Motor neuron (in vitro differentiated cells): ENCODE measurements around the gene STOX2. TPM values are rescaled to one million over a fixed set of nuclear protein-coding genes. Genes with fewer than 3 reads are reported as not detected.

ENCODE experiments used
- ATAC-seq, 8 experiments: fragments of 200-7000 bp; cut with Tn5 transposase; replicated peaks in 6 of 8; 2 replicates each; pipeline ENCODE4 v1.8.0; 2021; ENCODE audit warnings: mild to moderate bottlenecking in 8 of 8, moderate library complexity in 8 of 8
- H3K27ac ChIP-seq, 2 donors: fragments of 250-450 bp; sonication (Bioruptor Pico); 2 replicates each; pipeline ENCODE4 v1.9.0; 2021; ENCODE audit warnings: antibody characterized with exemption in 2 of 2, mild to moderate bottlenecking in 2 of 2, moderate library complexity in 1 of 2
- H3K4me1 ChIP-seq, 2 donors: fragments of 250-450 bp; sonication (Bioruptor Pico); replicated peaks in 1 of 2; 2 replicates each; pipeline ENCODE4 v1.6.1; 2021; ENCODE audit warnings: antibody characterized with exemption in 2 of 2, mild to moderate bottlenecking in 2 of 2, moderate library complexity in 1 of 2
- H3K4me3 ChIP-seq, 5 donors: fragments of 250-450 bp; sonication (Bioruptor Pico); 2 replicates each; pipeline ENCODE4 v1.9.0; 2021; ENCODE audit warnings: antibody characterized with exemption in 5 of 5, mild to moderate bottlenecking in 5 of 5, moderate library complexity in 4 of 5
- WGBS, 10 experiments: fragments of 450-650 bp; shearing (Covaris generic); methylation state at CpG; one replicate each; pipeline ENCODE4 v1.0.0; 2022; 5-methylcytosine and 5-hydroxymethylcytosine counted together
- in situ Hi-C, 9 experiments: fragments of 400-800 bp; cut with MboI; loops; one replicate each; pipeline ENCODE4 v1.15.0; 2021; ENCODE audit warnings: low sequenced_read_pairs in 9 of 9, low pct_unique_long_range_greater_than_20kb in 2 of 9; ENCODE audit not compliant: unreplicated experiment in 9 of 9
- total RNA-seq, 8 experiments: library from RNA; unstranded; fragments of 300-600 nt; gene quantifications; 2 replicates each; pipeline versions ENCODE4 v1.2.3 to v1.2.4, GENCODE V29; 2022

STOX2 gene
- total RNA-seq, 8 experiments from 2014 or later = 0.09 to 31.4 (median 23.7) TPM

- H3K4me3 ChIP-seq = no peak overlapping the region
- in situ Hi-C loops = no loop called here
- no peak for ATAC-seq
These were observed 98.3 kb downstream of the STOX2 start for GRCh38 chr4:184003433-184003832.

DNA sequence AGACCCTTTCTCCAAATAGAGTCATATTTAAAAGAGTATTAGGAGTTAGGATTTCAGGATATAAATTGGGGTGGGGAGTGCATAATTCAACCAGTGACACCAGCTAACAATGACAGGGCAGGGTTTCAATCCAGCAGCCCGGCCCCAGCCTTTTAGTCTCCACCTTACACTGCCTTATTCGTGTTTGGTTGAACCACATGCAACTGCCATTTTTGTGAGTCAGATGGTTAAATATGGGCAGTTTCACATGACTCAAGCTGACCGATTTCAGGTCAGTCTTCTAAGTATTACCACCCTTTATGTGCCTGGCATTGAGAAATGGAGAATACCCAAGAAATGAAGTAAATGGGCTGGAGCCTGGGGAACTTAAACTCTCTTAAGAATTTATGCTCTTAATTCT lies 102.8 kb downstream of the STOX2 start:
- in situ Hi-C loops = no loop called here
- 0 to 89% (median 80%) methylated on average over 1 to 3 of the region's 3 CpGs; no CpG with 5 or more reads in 2 of the 10 experiments for WGBS, 10 experiments
- H3K4me3 ChIP-seq = no peak overlapping the region
- peak in 1 of 8 experiments; percentile 34 for ATAC-seq
- no peaks in the 10 kb centered on the region for H3K4me1 ChIP-seq
- no peak overlapping the region for H3K27ac ChIP-seq

More at GRCh38 chr4:184003433-184003832, 98.3 kb downstream of the STOX2 start:
- H3K4me1 ChIP-seq = no peaks in the 10 kb centered on the region
- no peak overlapping the region for H3K27ac ChIP-seq
- 14 to 100% (median 93%) methylated on average over 1 to 4 of the region's 4 CpGs for WGBS, 10 experiments

- in situ Hi-C loops = no loop called here
- 80 to 94% (median 80%) methylated on average over 1 to 5 of the region's 14 CpGs; no CpG with 5 or more reads in 7 of the 10 experiments for WGBS, 10 experiments
- no peak for ATAC-seq
- Histone ChIP-seq H3K27ac (no peak overlapping the region), H3K4me1 (no peaks in the 10 kb centered on the region), H3K4me3 (no peak overlapping the region)
These were observed 105.6 kb downstream of the STOX2 start for GRCh38 chr4:184010696-184011095.

DNA sequence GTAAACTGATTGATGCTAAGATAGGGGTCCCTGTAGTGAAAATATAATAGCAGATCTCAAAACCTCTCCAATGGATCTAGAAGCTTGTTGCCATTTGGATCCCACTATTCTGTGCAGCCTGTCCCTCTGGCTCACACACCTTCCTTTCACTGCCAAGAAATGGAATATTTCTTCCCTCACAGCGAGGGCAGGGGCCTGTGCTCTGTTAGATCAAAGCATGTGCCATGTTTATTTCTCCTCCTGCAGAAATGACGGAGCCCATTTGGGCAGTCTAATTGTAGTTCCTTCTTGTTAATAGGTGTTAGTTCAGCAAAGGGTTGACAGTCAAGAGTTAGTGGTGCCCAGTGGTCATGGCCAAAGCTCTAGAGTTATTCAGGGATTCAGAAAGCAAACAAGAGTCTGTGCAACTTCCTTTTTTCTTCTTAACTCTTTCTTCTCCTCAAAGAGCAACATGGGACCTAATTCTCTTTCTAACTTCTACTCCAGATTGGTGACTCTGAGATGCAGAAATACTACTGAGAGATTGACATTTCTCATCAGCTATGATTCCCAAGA lies 106.8 kb downstream of the STOX2 start:
- Histone ChIP-seq H3K27ac (no peak overlapping the region), H3K4me1 (peaks cover 0 to under 1% of the 10 kb centered on the region in 2 donors), H3K4me3 (no peak overlapping the region)
- 17 to 100% (median 80%) methylated on average over 1 to 2 of the region's 2 CpGs; no CpG with 5 or more reads in 2 of the 10 experiments for WGBS, 10 experiments
- in situ Hi-C loops = no loop called here
- ATAC-seq = peak in 1 of 8 experiments; percentile 47

DNA sequence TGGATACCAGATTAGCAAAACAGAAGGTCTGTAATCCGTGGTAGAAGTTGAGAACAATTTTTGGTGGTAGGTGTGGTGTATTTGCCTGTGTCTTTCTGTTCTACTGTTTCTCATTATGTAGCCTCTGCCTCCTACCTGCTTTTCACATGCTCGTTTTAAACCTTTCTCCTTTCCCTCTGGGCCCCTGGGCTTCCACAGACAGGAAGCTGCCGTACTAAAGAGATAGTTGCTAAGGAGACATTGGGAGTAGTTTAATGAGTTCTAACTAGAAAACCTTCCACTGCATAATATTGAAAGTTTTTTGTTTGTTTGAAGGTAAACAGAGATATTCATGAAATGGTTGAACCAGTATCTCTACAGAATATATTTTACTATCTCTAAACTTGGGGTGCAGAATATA lies 107.8 kb downstream of the STOX2 start:
- 10 to 81% (median 62%) methylated on average over 1 to 3 of the region's 3 CpGs; no CpG with 5 or more reads in 1 of the 10 experiments for WGBS, 10 experiments
- Histone ChIP-seq H3K4me3 (no peak overlapping the region), H3K27ac (no peak overlapping the region), H3K4me1 (peaks cover 0 to 11% of the 10 kb centered on the region in 2 donors)
- ATAC-seq = peak in 1 of 8 experiments; percentile 38
- in situ Hi-C loops = no loop called here

DNA sequence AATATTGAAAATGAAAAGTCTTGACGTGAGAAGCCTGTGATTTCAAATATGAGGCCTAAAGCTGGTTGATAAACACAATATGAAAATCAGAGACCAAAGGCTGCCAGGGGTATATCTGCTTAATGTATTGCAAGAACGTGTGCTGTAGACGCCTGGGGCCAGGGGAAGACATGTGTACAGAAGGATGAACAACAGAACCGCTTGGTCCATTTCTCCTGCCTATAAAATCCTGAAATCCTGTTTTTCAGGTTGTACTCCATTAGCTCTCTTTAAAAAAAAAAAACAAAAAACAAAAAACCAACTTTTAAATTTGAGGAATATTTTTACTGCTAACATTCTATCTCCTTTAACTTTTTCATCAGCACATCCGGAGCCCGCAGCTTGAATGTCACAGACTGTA lies 109.2 kb downstream of the STOX2 start:
- no peak for ATAC-seq
- Histone ChIP-seq H3K27ac (no peak overlapping the region), H3K4me1 (peaks cover 0 to 16% of the 10 kb centered on the region in 2 donors), H3K4me3 (no peak overlapping the region)
- WGBS, 10 experiments = 39 to 100% (median 85%) methylated on average over 1 to 6 of the region's 6 CpGs; no CpG with 5 or more reads in 1 of the 10 experiments
- in situ Hi-C loops = no loop called here

DNA sequence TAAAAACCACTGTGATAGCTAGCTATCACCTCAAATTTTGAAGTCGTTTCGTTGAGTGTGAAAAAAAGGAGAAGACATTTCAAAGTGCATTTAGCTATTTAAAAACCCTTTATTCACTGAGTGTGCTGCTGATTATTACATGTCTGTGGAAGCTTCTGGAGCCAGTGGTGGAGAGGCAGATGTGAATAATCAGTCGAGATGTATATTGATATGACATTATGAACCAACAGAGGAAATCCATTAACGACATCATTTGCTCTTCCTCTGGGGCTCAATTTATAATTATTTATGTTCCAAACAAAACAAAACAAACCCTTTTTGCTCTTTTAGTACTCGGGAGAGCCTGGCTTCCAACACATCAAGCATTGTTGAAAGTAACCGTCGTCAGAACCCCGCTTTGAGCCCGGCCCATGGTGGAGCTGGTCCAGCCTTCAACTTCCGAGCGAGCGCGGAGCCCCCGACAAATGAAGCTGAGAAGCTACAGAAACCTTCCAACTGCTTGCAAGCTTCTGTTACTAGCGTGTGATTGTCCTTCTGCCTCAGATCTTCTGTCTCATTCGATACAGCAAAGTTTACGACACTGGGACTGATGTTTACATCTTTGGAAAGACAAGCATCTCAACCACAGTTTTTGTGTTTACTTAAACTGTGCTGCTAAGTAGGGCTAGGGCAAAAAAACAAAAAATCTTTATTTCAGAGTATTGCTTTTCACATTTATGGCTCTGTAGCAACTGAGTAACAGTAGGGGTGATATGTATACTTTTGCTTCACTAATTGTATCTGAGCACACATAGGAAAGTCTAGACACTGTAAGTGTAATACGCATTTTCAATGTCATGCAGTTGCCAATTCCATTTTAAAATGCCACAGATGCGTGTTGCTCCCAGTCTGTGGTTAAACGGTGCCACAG lies 111.9 kb downstream of the STOX2 start:
- WGBS, 10 experiments = 13 to 96% (median 91%) methylated on average over 3 to 19 of the region's 20 CpGs
- H3K27ac ChIP-seq = no peak overlapping the region
- no peak overlapping the region for H3K4me3 ChIP-seq
- in situ Hi-C loops = no loop called here
- H3K4me1 ChIP-seq = peaks cover 5 to 39% of the 10 kb centered on the region in 2 donors
- no peak for ATAC-seq

DNA sequence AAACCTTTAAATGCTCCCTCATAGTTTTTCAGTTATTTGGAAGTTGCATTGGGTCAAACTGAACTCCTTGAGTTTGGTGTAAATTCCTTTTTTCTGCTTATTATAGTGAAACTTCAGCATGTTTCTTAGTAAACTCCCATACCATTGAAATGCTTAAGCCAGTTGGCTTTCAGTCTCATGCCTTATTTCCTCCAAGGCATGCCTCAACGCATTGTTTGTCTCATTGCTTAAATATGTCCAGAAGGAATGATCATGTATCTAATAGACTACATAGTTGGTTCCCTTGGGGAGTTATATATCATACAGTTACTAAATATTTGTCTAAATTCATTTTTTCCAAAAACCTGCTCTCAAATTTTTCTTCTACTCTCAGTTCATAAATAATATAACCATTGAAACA lies 114.0 kb downstream of the STOX2 start:
- Histone ChIP-seq H3K4me1 (peaks cover 9 to 47% of the 10 kb centered on the region in 2 donors), H3K27ac (no peak overlapping the region), H3K4me3 (no peak overlapping the region)
- WGBS, 10 experiments = 0 to 100% (median 52%) methylated on average over 1 of the region's 1 CpG; no CpG with 5 or more reads in 4 of the 10 experiments
- ATAC-seq = no peak
- in situ Hi-C loops = no loop called here

DNA sequence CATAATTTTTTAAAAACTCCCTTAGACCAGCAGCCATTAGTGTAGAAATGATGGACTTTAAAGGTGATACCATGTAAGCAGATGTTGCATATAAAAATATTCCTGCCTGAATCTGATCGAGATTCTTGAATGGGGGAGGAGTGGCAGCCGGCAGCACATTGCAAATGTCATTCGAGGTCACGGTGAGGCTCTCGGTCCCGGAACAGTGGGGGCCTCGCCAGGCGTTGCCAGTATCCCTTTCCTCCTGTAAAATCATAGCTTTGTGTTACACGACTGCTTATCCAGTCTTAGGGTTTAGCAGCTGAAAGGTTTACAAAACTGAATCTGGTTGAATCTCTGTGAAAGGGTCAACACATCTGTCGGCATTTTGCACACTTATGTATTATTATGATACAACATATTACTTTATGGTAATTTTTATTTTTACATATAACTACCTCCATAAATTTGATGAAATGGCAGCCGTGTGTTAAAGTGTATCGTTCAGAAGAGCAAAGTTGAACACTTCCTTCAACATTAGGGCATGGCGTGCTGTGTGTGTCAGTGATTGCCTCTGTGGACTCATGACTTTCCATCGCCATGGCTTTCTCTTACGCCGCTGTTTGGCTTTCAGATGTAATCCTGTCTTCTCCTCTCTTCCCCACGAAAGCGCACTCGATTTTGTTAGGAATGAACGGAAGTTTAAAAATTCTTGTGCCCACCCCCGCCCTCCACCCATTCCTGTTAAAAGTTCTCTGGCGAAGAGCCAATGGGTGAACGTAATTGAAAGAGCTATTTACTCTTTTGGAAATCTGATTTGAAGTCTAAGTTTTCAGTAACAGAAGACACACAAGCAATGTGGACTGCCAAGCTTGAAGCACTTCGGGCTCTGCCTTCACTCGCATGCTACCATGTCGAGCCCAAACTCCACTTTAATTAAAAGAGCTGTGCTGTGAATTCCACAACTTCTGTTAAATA lies 114.8 kb downstream of the STOX2 start:
- ATAC-seq = no peak
- 58 to 100% (median 84%) methylated on average over 1 to 22 of the region's 26 CpGs; no CpG with 5 or more reads in 1 of the 10 experiments for WGBS, 10 experiments
- Histone ChIP-seq H3K27ac (no peak overlapping the region), H3K4me3 (no peak overlapping the region), H3K4me1 (peaks cover 9 to 47% of the 10 kb centered on the region in 2 donors)
- in situ Hi-C loops = no loop called here

GRCh38 chr4:184021389-184021788 lies 116.3 kb downstream of the STOX2 start:
- H3K27ac ChIP-seq = no peak overlapping the region
- WGBS, 10 experiments = 4 to 100% (median 81%) methylated on average over 1 to 3 of the region's 3 CpGs; no CpG with 5 or more reads in 2 of the 10 experiments
- H3K4me3 ChIP-seq = no peak overlapping the region
- H3K4me1 ChIP-seq = peaks cover 9 to 47% of the 10 kb centered on the region in 2 donors
- in situ Hi-C loops = no loop called here
- ATAC-seq = peak in 3 of 8 experiments; percentile 39 to 67 (median 66)

DNA sequence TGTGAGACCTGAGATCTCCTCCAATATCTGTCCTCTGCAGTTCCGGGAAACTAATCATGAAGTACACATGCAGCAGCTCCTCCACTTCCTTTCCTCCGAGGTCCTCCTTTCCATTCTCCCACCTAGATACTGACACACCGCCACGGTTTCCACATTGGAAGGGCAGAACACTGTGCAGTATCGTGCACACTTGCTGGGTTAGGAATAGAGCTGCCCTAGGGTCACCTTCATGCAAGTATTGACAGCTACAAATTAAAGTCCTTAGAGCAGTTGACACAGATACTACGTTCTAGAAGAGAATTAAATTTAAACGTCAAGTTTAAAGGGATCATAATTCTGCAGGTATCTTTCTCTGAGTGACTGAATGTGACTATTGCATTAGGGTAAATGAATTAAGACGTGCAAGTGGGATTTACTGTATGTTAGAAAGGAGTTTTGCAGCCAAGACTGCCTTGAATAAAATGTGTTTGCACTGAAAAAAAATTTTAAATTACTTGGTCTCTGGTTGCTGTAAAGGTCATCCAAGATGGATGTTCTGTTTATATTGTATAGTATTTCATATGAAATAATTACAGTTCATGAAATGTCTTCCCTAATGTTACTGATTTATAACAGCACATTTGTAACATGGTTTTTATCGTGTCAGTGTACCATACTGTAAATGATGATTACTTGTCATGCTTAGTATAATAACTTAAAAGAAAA lies 117.7 kb downstream of the STOX2 start:
- no peak overlapping the region for H3K4me3 ChIP-seq
- no peak overlapping the region for H3K27ac ChIP-seq
- in situ Hi-C loops = no loop called here
- peaks cover 9 to 37% of the 10 kb centered on the region in 2 donors for H3K4me1 ChIP-seq
- WGBS, 10 experiments = 34 to 92% (median 66%) methylated on average over 1 to 8 of the region's 9 CpGs
- peak in 5 of 8 experiments; percentile 35 to 66 (median 54) for ATAC-seq

DNA sequence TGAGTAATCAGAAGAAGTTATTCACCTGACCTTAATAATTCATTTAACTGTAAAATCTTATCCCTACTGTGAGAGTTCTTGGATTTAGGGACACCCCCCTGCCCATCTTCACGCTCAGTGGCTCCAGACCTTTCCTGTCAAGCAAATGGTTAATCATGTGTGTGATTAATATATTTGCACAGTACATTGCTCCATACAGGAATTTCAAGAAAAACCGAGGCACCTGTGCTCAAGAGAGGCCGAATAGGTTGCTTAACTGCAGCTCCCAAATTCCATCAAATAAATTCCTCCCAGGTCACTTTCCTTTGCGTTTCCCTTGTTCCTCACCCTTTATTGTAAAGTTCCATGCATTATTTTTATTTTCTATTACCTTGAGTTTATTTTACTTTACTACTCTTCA lies 119.5 kb downstream of the STOX2 start:
- H3K4me1 ChIP-seq = peaks cover 9 to 27% of the 10 kb centered on the region in 2 donors
- no peak overlapping the region for H3K27ac ChIP-seq
- ATAC-seq = no peak
- in situ Hi-C loops = no loop called here
- WGBS, 10 experiments = 8 to 100% (median 92%) methylated on average over 1 to 4 of the region's 4 CpGs; no CpG with 5 or more reads in 1 of the 10 experiments
- no peak overlapping the region for H3K4me3 ChIP-seq
